ENCODE data around the gene TESPA1. TPM values are rescaled to one million over a fixed set of nuclear protein-coding genes. Genes with fewer than 3 reads are reported as not detected.

TESPA1 gene
- total and polyA plus RNA-seq, 8 donors: 0.67 to 3.2 (median 1.2) TPM

DNA sequence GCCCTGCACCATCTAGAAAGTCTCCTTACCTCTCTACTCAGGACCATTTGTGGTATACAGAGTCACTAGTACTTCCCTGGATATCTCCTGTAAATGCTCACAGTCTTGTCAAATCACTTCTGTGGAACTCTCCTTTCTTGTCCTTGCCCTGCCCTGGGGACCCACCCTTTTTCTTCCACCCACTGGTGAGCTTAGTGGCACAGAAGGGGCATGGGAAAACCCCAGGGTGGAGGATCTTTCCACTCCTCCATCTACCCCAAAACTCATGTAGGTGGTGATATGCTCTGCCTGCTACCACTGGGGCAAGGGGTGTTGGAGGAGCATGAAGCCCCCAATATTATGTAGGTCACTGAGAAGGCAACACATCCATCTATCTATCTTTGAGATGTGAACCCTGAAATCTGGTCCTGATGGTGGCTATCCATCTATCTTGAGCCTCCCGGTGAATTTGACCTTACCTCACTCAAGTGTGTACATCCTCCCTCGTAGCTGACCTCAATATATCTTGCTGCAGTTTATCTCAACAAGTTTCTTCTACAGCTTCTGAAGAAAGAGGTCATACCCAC lies 943 bp downstream of the TESPA1 start:
- Histone ChIP-seq H3K36me3 (no peaks in the 10 kb centered on the region), H3K27me3 (no peaks in the 10 kb centered on the region), H3K9me3 (no peaks in the 10 kb centered on the region), H3K4me1 (peaks cover 0 to 6% of the 10 kb centered on the region in 2 donors), H3K27ac (no peak overlapping the region), H3K4me3 (peak overlapping the region in 1 of 2 donors; percentile 20)
- intact Hi-C loops (cut with DNase I): no loop called here
- ATAC-seq (no peak), DNase-seq (no peak)
- TF ChIP-seq, protein P1, sequence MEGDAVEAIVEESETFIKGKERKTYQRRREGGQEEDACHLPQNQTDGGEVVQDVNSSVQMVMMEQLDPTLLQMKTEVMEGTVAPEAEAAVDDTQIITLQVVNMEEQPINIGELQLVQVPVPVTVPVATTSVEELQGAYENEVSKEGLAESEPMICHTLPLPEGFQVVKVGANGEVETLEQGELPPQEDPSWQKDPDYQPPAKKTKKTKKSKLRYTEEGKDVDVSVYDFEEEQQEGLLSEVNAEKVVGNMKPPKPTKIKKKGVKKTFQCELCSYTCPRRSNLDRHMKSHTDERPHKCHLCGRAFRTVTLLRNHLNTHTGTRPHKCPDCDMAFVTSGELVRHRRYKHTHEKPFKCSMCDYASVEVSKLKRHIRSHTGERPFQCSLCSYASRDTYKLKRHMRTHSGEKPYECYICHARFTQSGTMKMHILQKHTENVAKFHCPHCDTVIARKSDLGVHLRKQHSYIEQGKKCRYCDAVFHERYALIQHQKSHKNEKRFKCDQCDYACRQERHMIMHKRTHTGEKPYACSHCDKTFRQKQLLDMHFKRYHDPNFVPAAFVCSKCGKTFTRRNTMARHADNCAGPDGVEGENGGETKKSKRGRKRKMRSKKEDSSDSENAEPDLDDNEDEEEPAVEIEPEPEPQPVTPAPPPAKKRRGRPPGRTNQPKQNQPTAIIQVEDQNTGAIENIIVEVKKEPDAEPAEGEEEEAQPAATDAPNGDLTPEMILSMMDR (IDR thresholded peaks at IDR 0.05): no peak

DNA sequence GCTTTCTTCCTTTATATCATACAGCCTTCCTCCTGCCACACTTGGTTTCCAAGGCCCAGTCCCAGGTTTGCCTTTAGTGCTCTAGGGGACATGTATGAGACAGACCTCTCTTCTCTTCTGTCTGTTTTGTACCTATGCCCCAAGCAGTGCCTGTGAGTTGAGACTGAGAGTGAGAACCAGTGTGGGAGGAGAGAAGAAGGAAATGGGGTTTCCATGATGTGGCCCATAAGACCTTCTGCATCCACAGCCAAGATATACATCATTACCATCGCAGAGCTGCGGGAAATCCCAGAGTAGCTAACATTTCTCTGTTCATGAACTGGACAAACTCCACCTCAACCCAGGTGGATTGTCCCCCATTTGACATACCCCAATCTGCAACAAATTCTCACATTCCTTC lies 2.8 kb downstream of the TESPA1 start:
- Histone ChIP-seq H3K9me3 (no peaks in the 10 kb centered on the region), H3K36me3 (no peaks in the 10 kb centered on the region), H3K4me1 (peaks cover 0 to 6% of the 10 kb centered on the region in 2 donors), H3K27ac (no peak overlapping the region), H3K4me3 (no peak overlapping the region), H3K27me3 (no peaks in the 10 kb centered on the region)
- intact Hi-C loops (cut with DNase I): no loop called here
- TF ChIP-seq, protein P1 (IDR thresholded peaks at IDR 0.05): no peak
- DNase-seq (no peak), ATAC-seq (no peak)

GRCh38 chr12:54980341-54980740 lies 4.2 kb downstream of the TESPA1 start:
- H3K27me3 ChIP-seq: no peaks in the 10 kb centered on the region
- peaks cover 0 to 6% of the 10 kb centered on the region in 2 donors for H3K4me1 ChIP-seq
- no peak overlapping the region for H3K27ac ChIP-seq
- DNase-seq (no peak), ATAC-seq (no peak)
- H3K36me3 ChIP-seq: no peaks in the 10 kb centered on the region
- no peak overlapping the region for H3K4me3 ChIP-seq
- intact Hi-C loops (cut with DNase I): no loop called here
- TF ChIP-seq, protein P1 (IDR thresholded peaks at IDR 0.05): no peak
- H3K9me3 ChIP-seq: no peaks in the 10 kb centered on the region

DNA sequence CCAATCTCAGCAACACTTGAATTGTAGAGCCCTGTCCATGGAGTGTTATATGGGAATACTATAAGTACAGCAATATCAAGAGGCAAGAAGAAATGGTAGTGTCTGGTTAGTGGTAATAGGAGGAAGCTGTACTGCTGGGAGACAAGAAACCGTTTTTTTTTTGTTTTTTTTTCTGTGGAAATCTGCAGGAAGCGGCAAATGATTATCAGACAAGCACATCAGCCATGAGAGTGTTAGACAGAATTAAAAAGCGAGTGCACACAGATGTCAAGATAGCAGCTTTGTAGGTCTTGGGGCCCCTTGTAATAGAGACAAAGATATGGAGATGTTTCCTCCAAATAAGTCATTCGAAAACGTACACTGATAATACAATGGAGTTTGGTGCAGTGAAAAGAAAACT lies 6.7 kb downstream of the TESPA1 start:
- H3K27ac ChIP-seq: no peak overlapping the region
- TF ChIP-seq, protein P1 (IDR thresholded peaks at IDR 0.05): no peak
- H3K4me3 ChIP-seq: no peak overlapping the region
- no peaks in the 10 kb centered on the region for H3K9me3 ChIP-seq
- ATAC-seq: no peak
- intact Hi-C loops (cut with DNase I): no loop called here
- no peaks in the 10 kb centered on the region for H3K27me3 ChIP-seq
- H3K36me3 ChIP-seq: no peaks in the 10 kb centered on the region
- no peaks in the 10 kb centered on the region for H3K4me1 ChIP-seq
- DNase-seq: no peak

DNA sequence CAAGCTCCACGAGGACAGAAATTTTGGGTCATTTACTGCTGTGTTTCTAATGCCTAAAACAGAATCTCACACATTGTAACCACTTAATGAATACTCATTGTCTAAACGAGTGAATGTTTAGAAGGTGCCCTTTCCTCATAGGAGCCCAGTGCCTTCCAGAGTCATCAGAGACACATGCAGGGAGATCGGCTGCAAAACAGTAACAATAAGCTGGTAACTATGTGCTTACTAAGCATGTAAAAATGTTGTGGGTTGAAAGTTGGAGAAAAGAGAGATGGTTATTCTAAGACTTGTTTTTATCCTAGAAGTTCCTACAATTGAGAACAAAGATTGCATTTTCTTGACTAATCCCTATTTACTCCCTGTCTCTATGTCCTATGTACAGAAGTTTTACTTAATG lies 7.4 kb downstream of the TESPA1 start:
- TF ChIP-seq, protein P1 (IDR thresholded peaks at IDR 0.05): no peak
- DNase-seq (no peak), ATAC-seq (no peak)
- Histone ChIP-seq H3K27me3 (no peaks in the 10 kb centered on the region), H3K36me3 (no peaks in the 10 kb centered on the region), H3K27ac (no peak overlapping the region), H3K4me3 (no peak overlapping the region), H3K4me1 (no peaks in the 10 kb centered on the region), H3K9me3 (no peaks in the 10 kb centered on the region)
- intact Hi-C loops (cut with DNase I): no loop called here

Measured in left lung (tissue), 10 donors.